ENCODE results near the gene RPS21. TPM values are rescaled to one million over a fixed set of nuclear protein-coding genes. Genes with fewer than 3 reads are reported as not detected.

The RPS21 gene
- total and polyA plus RNA-seq, 9 of the 15 experiments (the other 6 are each of a cell fraction or from before 2014, with no cell fraction given), result 1,380 to 5,647 (median 3,091) TPM

- TF ChIP-seq, protein P1, sequence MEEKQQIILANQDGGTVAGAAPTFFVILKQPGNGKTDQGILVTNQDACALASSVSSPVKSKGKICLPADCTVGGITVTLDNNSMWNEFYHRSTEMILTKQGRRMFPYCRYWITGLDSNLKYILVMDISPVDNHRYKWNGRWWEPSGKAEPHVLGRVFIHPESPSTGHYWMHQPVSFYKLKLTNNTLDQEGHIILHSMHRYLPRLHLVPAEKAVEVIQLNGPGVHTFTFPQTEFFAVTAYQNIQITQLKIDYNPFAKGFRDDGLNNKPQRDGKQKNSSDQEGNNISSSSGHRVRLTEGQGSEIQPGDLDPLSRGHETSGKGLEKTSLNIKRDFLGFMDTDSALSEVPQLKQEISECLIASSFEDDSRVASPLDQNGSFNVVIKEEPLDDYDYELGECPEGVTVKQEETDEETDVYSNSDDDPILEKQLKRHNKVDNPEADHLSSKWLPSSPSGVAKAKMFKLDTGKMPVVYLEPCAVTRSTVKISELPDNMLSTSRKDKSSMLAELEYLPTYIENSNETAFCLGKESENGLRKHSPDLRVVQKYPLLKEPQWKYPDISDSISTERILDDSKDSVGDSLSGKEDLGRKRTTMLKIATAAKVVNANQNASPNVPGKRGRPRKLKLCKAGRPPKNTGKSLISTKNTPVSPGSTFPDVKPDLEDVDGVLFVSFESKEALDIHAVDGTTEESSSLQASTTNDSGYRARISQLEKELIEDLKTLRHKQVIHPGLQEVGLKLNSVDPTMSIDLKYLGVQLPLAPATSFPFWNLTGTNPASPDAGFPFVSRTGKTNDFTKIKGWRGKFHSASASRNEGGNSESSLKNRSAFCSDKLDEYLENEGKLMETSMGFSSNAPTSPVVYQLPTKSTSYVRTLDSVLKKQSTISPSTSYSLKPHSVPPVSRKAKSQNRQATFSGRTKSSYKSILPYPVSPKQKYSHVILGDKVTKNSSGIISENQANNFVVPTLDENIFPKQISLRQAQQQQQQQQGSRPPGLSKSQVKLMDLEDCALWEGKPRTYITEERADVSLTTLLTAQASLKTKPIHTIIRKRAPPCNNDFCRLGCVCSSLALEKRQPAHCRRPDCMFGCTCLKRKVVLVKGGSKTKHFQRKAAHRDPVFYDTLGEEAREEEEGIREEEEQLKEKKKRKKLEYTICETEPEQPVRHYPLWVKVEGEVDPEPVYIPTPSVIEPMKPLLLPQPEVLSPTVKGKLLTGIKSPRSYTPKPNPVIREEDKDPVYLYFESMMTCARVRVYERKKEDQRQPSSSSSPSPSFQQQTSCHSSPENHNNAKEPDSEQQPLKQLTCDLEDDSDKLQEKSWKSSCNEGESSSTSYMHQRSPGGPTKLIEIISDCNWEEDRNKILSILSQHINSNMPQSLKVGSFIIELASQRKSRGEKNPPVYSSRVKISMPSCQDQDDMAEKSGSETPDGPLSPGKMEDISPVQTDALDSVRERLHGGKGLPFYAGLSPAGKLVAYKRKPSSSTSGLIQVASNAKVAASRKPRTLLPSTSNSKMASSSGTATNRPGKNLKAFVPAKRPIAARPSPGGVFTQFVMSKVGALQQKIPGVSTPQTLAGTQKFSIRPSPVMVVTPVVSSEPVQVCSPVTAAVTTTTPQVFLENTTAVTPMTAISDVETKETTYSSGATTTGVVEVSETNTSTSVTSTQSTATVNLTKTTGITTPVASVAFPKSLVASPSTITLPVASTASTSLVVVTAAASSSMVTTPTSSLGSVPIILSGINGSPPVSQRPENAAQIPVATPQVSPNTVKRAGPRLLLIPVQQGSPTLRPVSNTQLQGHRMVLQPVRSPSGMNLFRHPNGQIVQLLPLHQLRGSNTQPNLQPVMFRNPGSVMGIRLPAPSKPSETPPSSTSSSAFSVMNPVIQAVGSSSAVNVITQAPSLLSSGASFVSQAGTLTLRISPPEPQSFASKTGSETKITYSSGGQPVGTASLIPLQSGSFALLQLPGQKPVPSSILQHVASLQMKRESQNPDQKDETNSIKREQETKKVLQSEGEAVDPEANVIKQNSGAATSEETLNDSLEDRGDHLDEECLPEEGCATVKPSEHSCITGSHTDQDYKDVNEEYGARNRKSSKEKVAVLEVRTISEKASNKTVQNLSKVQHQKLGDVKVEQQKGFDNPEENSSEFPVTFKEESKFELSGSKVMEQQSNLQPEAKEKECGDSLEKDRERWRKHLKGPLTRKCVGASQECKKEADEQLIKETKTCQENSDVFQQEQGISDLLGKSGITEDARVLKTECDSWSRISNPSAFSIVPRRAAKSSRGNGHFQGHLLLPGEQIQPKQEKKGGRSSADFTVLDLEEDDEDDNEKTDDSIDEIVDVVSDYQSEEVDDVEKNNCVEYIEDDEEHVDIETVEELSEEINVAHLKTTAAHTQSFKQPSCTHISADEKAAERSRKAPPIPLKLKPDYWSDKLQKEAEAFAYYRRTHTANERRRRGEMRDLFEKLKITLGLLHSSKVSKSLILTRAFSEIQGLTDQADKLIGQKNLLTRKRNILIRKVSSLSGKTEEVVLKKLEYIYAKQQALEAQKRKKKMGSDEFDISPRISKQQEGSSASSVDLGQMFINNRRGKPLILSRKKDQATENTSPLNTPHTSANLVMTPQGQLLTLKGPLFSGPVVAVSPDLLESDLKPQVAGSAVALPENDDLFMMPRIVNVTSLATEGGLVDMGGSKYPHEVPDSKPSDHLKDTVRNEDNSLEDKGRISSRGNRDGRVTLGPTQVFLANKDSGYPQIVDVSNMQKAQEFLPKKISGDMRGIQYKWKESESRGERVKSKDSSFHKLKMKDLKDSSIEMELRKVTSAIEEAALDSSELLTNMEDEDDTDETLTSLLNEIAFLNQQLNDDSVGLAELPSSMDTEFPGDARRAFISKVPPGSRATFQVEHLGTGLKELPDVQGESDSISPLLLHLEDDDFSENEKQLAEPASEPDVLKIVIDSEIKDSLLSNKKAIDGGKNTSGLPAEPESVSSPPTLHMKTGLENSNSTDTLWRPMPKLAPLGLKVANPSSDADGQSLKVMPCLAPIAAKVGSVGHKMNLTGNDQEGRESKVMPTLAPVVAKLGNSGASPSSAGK (IDR thresholded peaks at IDR 0.05), result no peak
- TF ChIP-seq RBM15 (IDR thresholded peaks at IDR 0.05; ENCODE audit: insufficient read depth, low read length) (no peak), RREB1 (CRISPR knock-in tag; IDR thresholded peaks at IDR 0.05) (no peak)
- TF ChIP-seq, protein P2, sequence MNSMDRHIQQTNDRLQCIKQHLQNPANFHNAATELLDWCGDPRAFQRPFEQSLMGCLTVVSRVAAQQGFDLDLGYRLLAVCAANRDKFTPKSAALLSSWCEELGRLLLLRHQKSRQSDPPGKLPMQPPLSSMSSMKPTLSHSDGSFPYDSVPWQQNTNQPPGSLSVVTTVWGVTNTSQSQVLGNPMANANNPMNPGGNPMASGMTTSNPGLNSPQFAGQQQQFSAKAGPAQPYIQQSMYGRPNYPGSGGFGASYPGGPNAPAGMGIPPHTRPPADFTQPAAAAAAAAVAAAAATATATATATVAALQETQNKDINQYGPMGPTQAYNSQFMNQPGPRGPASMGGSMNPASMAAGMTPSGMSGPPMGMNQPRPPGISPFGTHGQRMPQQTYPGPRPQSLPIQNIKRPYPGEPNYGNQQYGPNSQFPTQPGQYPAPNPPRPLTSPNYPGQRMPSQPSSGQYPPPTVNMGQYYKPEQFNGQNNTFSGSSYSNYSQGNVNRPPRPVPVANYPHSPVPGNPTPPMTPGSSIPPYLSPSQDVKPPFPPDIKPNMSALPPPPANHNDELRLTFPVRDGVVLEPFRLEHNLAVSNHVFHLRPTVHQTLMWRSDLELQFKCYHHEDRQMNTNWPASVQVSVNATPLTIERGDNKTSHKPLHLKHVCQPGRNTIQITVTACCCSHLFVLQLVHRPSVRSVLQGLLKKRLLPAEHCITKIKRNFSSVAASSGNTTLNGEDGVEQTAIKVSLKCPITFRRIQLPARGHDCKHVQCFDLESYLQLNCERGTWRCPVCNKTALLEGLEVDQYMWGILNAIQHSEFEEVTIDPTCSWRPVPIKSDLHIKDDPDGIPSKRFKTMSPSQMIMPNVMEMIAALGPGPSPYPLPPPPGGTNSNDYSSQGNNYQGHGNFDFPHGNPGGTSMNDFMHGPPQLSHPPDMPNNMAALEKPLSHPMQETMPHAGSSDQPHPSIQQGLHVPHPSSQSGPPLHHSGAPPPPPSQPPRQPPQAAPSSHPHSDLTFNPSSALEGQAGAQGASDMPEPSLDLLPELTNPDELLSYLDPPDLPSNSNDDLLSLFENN (IDR thresholded peaks at IDR 0.05; ENCODE audit: low read depth in 2 of 2, low read length in 2 of 2), result peak in 1 of 2 experiments; percentile 64; a peak in 1 of 4 replicates
Observed at GRCh38 chr20:62357187-62357667, 29.7 kb upstream of the RPS21 start (continued).
